NCI-H1417 treated with DMSO at 0.1 percent for 48 hours (cell line): Measurements from ENCODE around the gene ADCY9.
"Not testable (repeated sequence)": the region's sequence is repeated elsewhere in the genome, so short reads cannot be mapped to it uniquely, and the experiment has no call there.

Source experiments
- DNase-seq: peaks from one replicate; lab custom pipeline; 2025; lab: John Stamatoyannopoulos, UW

ADCY9 gene

GRCh38 chr16:4093495-4094126, 22.6 kb downstream of the ADCY9 start:
- no peak for DNase-seq

DNA sequence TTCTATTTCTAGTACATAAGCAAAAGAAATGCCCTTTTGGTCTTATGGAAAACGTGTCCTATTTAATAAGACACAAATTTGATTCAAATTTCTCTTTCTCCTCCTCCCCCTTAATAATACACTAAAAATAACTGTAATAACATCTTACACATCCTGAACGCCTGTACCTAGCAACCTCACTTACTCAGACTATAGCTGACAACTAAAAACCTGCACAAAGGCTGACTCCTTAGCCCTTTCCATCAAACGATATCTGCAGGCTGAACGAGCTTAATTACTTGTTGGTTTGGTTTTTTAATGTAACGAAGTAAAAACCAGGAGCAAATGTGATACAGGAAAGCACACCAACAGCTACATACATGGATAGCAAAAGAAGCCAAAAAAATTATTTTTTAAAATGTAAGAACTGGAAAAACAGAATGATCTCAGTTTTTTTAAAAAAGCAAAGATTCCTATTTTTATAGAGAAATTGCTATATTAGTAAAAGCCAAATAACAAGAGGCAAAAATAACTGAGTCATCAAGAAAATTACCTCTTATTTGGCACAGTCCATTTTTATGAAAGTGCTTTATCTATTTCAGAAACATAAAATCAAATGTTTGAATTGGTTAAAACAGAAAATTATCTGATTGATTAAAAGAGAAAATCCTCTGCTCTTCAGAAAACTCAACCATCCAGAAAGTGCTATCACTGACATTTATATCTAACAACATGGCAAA, 23.5 kb downstream of the ADCY9 start:
- DNase-seq, result no peak

GRCh38 chr16:4091240-4092012, 24.8 kb downstream of the ADCY9 start:
- DNase-seq, result no peak

DNA sequence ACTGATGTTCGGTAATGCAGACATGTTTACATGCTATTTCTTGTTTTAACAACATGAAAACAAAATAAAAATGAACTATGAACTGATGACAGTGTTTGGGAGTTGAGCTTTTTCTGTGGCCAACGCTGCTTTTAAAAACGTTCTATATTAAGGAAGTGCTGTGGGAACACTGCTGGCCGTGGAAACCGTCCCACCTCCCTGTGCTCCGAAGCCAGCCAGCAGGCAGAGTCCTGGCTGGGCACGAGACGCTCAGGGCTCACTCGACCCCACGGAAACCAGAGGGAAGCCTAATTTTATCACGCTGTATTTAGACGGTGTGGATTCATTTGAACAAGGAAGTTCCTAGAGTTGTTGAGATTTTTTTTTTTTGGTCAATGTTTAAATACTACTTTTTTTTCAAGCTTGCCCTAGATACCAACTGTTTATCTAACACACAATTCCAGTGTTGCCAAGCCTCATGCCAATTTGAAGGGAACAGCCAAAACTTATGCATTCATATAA, 25.8 kb downstream of the ADCY9 start:
- no peak for DNase-seq

- no peak for DNase-seq
Measured at GRCh38 chr16:4089811-4090301, 26.4 kb downstream of the ADCY9 start.

- DNase-seq, result no peak
Measured at GRCh38 chr16:4089251-4089810, 26.9 kb downstream of the ADCY9 start.

- no peak for DNase-seq
Measured at GRCh38 chr16:4087990-4088577, 28.2 kb downstream of the ADCY9 start.

- no peak for DNase-seq
Measured at GRCh38 chr16:4087099-4087885, 28.9 kb downstream of the ADCY9 start.

- DNase-seq, result no peak
Measured at GRCh38 chr16:4086153-4086552, 30.1 kb downstream of the ADCY9 start.

DNA sequence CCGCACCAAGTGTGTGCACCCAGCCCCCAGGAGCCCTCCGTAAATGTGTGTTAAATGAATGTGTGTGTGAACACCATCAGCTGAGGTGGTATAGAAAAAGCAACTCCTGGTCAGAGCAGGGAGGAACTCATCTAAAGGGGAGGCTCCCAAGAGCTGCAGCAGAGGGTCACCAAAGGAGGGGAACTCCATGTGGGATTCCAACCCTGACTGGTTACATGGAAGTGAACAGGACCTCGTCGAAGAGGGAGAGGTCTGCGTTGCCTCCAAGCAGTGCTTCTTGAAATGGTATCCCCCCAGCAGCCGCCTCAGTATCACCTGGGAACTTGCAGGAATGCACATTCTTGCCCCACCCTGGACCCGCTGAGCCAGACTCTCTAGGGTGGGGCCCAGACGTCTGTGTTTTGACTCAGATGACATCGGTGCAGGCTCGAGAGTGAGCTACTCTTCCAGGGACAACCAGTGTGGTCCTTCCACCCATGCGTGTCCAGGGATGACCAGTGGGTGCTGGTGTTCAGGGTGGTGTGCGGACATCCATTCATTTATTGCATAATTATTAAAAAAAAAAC, 30.8 kb downstream of the ADCY9 start:
- DNase-seq, result no peak

- no peak for DNase-seq
Measured at GRCh38 chr16:4083347-4083870, 32.8 kb downstream of the ADCY9 start.

DNA sequence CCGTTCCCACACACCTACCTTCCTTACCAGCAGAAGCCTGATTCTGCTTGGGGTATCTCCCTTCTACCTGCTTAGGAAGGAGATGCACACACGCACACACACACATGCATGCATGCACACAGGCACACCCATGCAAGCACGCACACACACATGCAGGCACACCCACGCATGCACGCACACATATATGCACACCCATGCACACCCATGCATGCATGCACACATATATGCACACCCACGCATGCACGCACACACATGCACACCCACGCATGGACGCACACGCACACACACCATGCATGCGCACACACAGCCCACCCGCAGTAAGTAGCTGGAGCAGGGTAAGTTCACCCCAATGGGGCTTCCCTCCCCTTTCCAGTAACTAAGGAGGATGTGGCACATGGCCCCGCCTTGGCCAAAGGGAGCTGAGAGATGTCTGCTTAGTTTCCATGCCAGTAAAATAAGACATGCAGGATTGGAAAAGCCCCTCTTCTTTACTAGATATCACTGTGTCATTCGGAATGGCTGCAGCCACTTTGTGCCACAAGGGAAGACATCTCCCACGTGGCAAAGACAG, 33.7 kb downstream of the ADCY9 start:
- DNase-seq, result no peak

DNA sequence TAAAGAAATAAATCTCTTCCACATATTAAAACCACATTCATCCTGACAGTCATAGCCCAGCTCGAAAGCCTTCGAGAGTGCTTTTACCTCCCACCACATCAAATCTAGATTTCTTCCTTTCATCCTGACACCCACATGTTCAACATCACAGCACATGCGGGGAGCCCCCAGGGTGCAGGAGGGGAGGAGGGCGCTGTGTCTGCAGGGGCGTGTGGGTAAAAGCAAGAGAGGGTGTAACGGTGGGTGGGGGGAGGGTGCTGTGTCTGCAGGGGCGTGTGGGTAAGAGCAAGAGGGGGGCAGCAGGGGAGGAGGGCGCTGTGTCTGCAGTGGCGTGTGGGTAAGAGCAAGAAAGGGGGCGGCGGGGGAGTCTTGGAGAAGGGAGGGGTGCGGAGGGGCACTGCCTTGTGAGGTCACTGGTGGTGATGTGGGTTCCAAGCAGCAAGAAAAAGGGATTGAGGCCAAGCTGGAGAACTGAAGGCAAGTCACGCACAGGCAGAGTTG, 34.7 kb downstream of the ADCY9 start:
- DNase-seq, result no peak

DNA sequence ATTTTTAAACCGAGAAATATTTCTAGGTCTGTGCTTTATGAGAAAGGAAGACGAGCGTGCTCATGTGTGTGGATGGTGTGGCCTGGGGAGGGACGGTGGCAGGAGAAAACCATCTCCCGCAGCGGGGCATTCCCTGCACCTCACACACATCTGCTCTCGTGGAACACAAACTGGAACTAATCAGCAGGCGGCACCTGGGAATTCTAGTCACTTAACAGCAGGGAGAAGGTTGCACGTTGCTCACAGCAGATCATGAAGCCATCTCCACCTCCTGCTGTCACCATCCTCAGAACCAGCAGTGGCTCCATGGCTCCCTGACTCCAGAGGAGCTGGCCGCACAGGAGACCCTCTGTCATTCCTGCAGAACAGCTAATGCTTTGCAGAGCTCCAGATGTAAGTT, 35.2 kb downstream of the ADCY9 start:
- DNase-seq, result no peak

GRCh38 chr16:4077174-4077649, 39.0 kb downstream of the ADCY9 start:
- no peak for DNase-seq

GRCh38 chr16:4075534-4075933, 40.7 kb downstream of the ADCY9 start:
- no peak for DNase-seq

- not testable (repeated sequence) for DNase-seq
Measured at GRCh38 chr16:4073150-4073549, 43.1 kb downstream of the ADCY9 start.

DNA sequence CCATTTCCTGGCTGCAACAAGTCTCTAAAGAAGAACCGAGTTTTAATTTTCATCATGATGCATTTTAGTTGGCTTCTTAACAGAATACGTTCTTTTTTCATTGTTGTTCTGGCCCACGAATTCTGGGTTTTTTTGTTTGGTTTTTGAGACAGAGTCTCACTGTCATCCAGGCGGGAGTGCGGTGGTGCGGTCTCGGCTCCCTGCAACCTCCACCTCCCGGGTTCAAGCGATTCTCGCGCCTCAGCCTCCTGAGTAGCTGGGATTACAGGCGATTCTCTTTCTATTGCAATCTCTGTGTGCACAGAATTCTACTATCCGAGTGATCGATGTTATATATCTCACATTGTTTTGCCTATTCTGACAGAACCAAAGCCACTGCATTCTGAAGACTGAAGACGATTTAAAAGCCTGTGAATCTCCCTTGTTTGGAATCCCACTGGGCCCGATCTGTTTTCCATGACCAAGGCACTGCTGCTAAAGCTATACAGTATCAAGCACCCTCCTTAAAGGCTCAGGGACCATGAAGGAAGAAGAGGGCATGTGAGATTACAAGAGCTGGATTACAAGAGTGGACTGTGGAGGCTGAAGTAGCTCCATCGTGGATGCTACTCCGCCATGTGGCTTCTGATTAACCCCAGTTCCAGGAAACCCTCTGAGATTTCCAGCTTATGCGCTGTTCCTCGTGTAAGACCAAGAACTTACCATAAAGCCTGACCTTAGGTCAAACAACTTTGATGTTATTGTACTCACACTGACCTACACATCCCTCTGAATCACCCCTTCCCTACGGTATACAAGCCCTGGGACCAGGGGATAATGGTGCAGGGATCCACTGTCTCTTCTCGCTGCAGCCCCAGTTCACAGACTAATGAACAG, 44.3 kb downstream of the ADCY9 start:
- no peak for DNase-seq

- no peak for DNase-seq
Measured at GRCh38 chr16:4070936-4071335, 45.3 kb downstream of the ADCY9 start.
